H1 (cell line): ENCODE measurements around the gene SMC6. TPM values are rescaled to one million over a fixed set of nuclear protein-coding genes. Genes with fewer than 3 reads are reported as not detected.

Experiments
- CTCF ChIA-PET: fragments of 300-600 bp; sonication (Branson Sonifier 250); formaldehyde crosslinking; loops from one replicate; lab custom pipeline; 2021; ENCODE audit not compliant: partially characterized antibody; lab: Charles Lee
- POLR2A ChIA-PET: fragments of 300-600 bp; sonication (Branson Sonifier 250); formaldehyde crosslinking; loops from one replicate; lab custom pipeline; 2021; ENCODE audit warnings: inconsistent platforms; ENCODE audit not compliant: partially characterized antibody; lab: Charles Lee
- DNase-seq, 2 experiments: peaks; one replicate each; pipeline versions ENCODE4 v3.0.0 to v3.0.0-alpha.2; 2010 to 2022; ENCODE audit warnings: low spot score in 2 of 2, low read depth in 1 of 2, mixed read lengths in 1 of 2
- FAIRE-seq: peaks from 2 replicates; lab custom pipeline; 2011; peaks lifted over from hg19 to GRCh38; lab: Jason Lieb, UNC
- H2AFZ ChIP-seq: 2 replicates; pipeline ENCODE4 v1.8.1; 2012; ENCODE audit warnings: low read length, inconsistent platforms
- H2AK5ac ChIP-seq: 2 replicates; pipeline ENCODE4 v1.6.1; 2013; ENCODE audit warnings: low read depth, low read length
- H2BK120ac ChIP-seq: replicated peaks from 2 replicates; pipeline ENCODE3; 2013; ENCODE audit warnings: low read depth, low read length, inconsistent platforms
- H2BK12ac ChIP-seq: 2 replicates; pipeline ENCODE4 v1.6.1; 2013; ENCODE audit warnings: low read depth, low read length
- H2BK15ac ChIP-seq: 2 replicates; pipeline ENCODE4 v1.6.1; 2013; ENCODE audit warnings: low read length
- H2BK20ac ChIP-seq: 2 replicates; pipeline ENCODE4 v1.6.1; 2013; ENCODE audit warnings: low read length
- H2BK5ac ChIP-seq: 2 replicates; pipeline ENCODE4 v1.6.1; 2013; ENCODE audit warnings: low read depth, low read length
- H3K14ac ChIP-seq: 2 replicates; pipeline ENCODE4 v1.6.1; 2013; ENCODE audit warnings: inconsistent platforms; ENCODE audit not compliant: insufficient read length
- H3K18ac ChIP-seq: 2 replicates; pipeline ENCODE4 v1.6.1; 2013; ENCODE audit warnings: low read length; ENCODE audit errors: extremely low read depth
- H3K23ac ChIP-seq: 2 replicates; pipeline ENCODE4 v1.6.1; 2013; ENCODE audit warnings: inconsistent platforms; ENCODE audit not compliant: insufficient read length
- H3K23me2 ChIP-seq: 2 replicates; pipeline ENCODE4 v1.6.1; 2013; ENCODE audit warnings: low read depth, low read length
- H3K27ac ChIP-seq: 2 replicates; pipeline ENCODE4 v1.6.1; 2011; ENCODE audit warnings: low read depth, low read length, inconsistent platforms
- H3K27me3 ChIP-seq, 4 experiments: replicated peaks in 1 of 4; 1 replicate in 1 of 4; 2 replicates in 3 of 4; pipeline versions ENCODE4 v1.6.1 to v1.8.1; 2011 to 2013; ENCODE audit warnings: low read length in 3 of 4, mild to moderate bottlenecking in 3 of 4, inconsistent platforms in 2 of 4, mixed read lengths in 2 of 4, moderate library complexity in 1 of 4; ENCODE audit not compliant: control insufficient read depth in 3 of 4, insufficient read depth in 3 of 4; ENCODE audit errors: extremely low read depth in 1 of 4
- H3K36me3 ChIP-seq, 4 experiments: 2 replicates each; pipeline versions ENCODE4 v1.6.1 to v1.8.1; 2011 to 2013; ENCODE audit warnings: mild to moderate bottlenecking in 4 of 4, low read length in 3 of 4, moderate library complexity in 2 of 4, control low read depth in 1 of 4, inconsistent platforms in 1 of 4; ENCODE audit not compliant: insufficient read depth in 4 of 4, control insufficient read depth in 2 of 4
- H3K4ac ChIP-seq: replicated peaks from 2 replicates; pipeline ENCODE3; 2013; ENCODE audit warnings: low read length, low read depth, mixed read lengths, inconsistent platforms; ENCODE audit not compliant: insufficient read length
- H3K4me1 ChIP-seq, 4 experiments: replicated peaks in 1 of 4; 1 replicate in 1 of 4; 2 replicates in 3 of 4; pipeline versions ENCODE4 v1.6.1 to v1.8.1; 2011 to 2013; ENCODE audit warnings: low read length in 3 of 4, inconsistent platforms in 2 of 4, mixed read lengths in 1 of 4; ENCODE audit not compliant: insufficient read depth in 4 of 4, control insufficient read depth in 3 of 4
- H3K4me2 ChIP-seq, 2 experiments: 2 replicates each; pipeline versions ENCODE4 v1.6.1 to v1.8.1; 2011 to 2013; ENCODE audit warnings: low read depth in 2 of 2, low read length in 2 of 2, control low read depth in 1 of 2, inconsistent platforms in 1 of 2, mild to moderate bottlenecking in 1 of 2; ENCODE audit not compliant: insufficient read depth in 1 of 2
- H3K4me3 ChIP-seq, 4 experiments: fragments of 200-600, 300-600 bp in 1 of 4; sonication (generic), shearing (Covaris generic), sonication (Bioruptor Twin) in 1 of 4; 2 replicates each; pipeline versions ENCODE4 v1.5.1 to v1.8.1; 2011 to 2016; ENCODE audit warnings: low read length in 4 of 4, low read depth in 3 of 4, control low read depth in 2 of 4, inconsistent platforms in 2 of 4, mild to moderate bottlenecking in 2 of 4, mixed read lengths in 1 of 4, moderate library complexity in 1 of 4; ENCODE audit not compliant: insufficient read depth in 2 of 4; ENCODE audit errors: extremely low read depth in 1 of 4
- H3K56ac ChIP-seq: replicated peaks from 2 replicates; pipeline ENCODE3; 2013; ENCODE audit warnings: low read depth, mild to moderate bottlenecking, mixed read lengths, low read length, inconsistent platforms; ENCODE audit not compliant: insufficient read length
- H3K79me1 ChIP-seq: 2 replicates; pipeline ENCODE4 v1.6.1; 2013; ENCODE audit warnings: low read depth, low read length, control low read depth
- H3K79me2 ChIP-seq, 2 experiments: 2 replicates each; pipeline versions ENCODE4 v1.6.1 to v1.8.1; 2012 to 2013; ENCODE audit warnings: low read length in 2 of 2, mild to moderate bottlenecking in 2 of 2, inconsistent platforms in 1 of 2; ENCODE audit not compliant: insufficient read depth in 2 of 2, control insufficient read depth in 1 of 2
- H3K9ac ChIP-seq, 4 experiments: replicated peaks in 1 of 4; 1 replicate in 1 of 4; 2 replicates in 3 of 4; pipeline versions ENCODE4 v1.6.1 to v1.8.1; 2011 to 2013; ENCODE audit warnings: low read depth in 3 of 4, low read length in 3 of 4, control low read depth in 2 of 4, mild to moderate bottlenecking in 2 of 4, moderate library complexity in 2 of 4, inconsistent platforms in 1 of 4; ENCODE audit errors: extremely low read depth in 1 of 4
- H3K9me3 ChIP-seq, 2 experiments: 2 replicates each; pipeline versions ENCODE4 v1.6.1 to v1.8.1; 2012 to 2013; ENCODE audit warnings: mild to moderate bottlenecking in 2 of 2, moderate library complexity in 2 of 2, control low read depth in 1 of 2, inconsistent platforms in 1 of 2, low read depth in 1 of 2, low read length in 1 of 2, mixed read lengths in 1 of 2; ENCODE audit not compliant: insufficient read depth in 2 of 2
- H4K20me1 ChIP-seq, 2 experiments: replicated peaks in 1 of 2; 2 replicates each; pipeline versions ENCODE3 to v1.8.1; 2011 to 2013; ENCODE audit warnings: inconsistent platforms in 2 of 2, low read length in 2 of 2, mild to moderate bottlenecking in 1 of 2; ENCODE audit not compliant: insufficient read depth in 2 of 2, control insufficient read depth in 1 of 2
- H4K5ac ChIP-seq: 2 replicates; pipeline ENCODE4 v1.6.1; 2013; ENCODE audit warnings: low read length, low read depth, mixed read lengths, inconsistent platforms; ENCODE audit not compliant: insufficient read length
- H4K8ac ChIP-seq: 2 replicates; pipeline ENCODE4 v1.8.0; 2013; ENCODE audit warnings: mild to moderate bottlenecking, moderate library complexity, low read length, inconsistent platforms; ENCODE audit not compliant: insufficient read depth; ENCODE audit errors: extremely low read depth
- H4K91ac ChIP-seq: replicated peaks from 2 replicates; pipeline ENCODE3; 2013; ENCODE audit warnings: low read length, mixed read lengths, inconsistent platforms; ENCODE audit not compliant: insufficient read length
- SRF ChIP-seq: IDR thresholded peaks from 2 replicates; pipeline ENCODE4 v1.6.1; 2011; ENCODE audit warnings: mild to moderate bottlenecking, low read depth, low read length, moderate library complexity
- SUZ12 ChIP-seq: fragments of 200-600 bp; sonication (generic); IDR thresholded peaks from 2 replicates; pipeline ENCODE4 v1.6.1; 2012; ENCODE audit warnings: mild to moderate bottlenecking, inconsistent platforms, low read length, moderate library complexity, mixed read lengths
- WGBS, 2 experiments: shearing (Covaris generic) in 1 of 2; methylation state at CpG; one replicate each; pipeline versions ENCODE4 v1.1.6 to v1.1.7; 2013 to 2015; ENCODE audit warnings: low lambda C conversion rate in 2 of 2, mixed read lengths in 2 of 2, inconsistent platforms in 1 of 2, low coverage in 1 of 2, missing lambda C conversion rate in 1 of 2; ENCODE audit not compliant: insufficient replicate concordance in 2 of 2, insufficient coverage in 1 of 2, insufficient read length in 1 of 2; ENCODE audit errors: extremely low coverage in 1 of 2, missing lambda C conversion rate in 1 of 2; 5-methylcytosine and 5-hydroxymethylcytosine counted together
- polyA plus RNA-seq, 7 experiments: library from polyadenylated mRNA; depleted of rRNA in 3 of 7; stranded (reverse) in 5 of 7; unstranded in 2 of 7; fragments of >200 nt in 5 of 7; fragments of 200-250 nt in 2 of 7; gene quantifications; 1 replicate in 5 of 7; 2 replicates in 1 of 7; 4 replicates in 1 of 7; pipeline versions ENCODE4 v1.2.1 to v1.2.3, GENCODE V29; 2011 to 2013; ENCODE audit warnings: missing spikeins in 2 of 7, mixed read lengths in 2 of 7
- total RNA-seq: library from RNA; stranded (reverse); fragmentation: NEBNext Ultra II Directional; extraction: Animal tissue kit (Norgen Biotek cat#: 25700); gene quantifications from 2 replicates; pipeline ENCODE4 v1.2.1, GENCODE V29; 2021

The SMC6 gene
- total and polyA plus RNA-seq, 2 of the 8 experiments (the other 6 are each of a cell fraction or from before 2014, with no cell fraction given) = 9.7 to 49.5 TPM

DNA sequence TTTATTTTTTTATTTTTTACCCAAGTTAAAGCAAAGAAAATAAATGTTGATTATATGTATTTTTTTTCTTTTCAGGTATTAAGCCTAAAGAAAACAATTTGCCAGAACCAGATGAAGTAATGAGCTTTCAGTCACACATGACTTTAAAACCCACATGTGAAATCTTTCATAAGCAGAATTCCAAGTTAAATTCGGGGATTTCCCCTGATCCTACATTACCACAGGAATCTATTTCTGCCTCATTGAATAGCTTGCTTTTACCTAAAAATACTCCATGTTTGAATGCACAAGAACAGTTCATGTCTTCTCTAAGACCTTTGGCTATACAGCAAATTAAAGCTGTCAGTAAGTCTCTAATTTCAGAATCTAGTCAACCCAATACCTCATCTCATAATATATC lies 26.9 kb upstream of the SMC6 start:
- Histone ChIP-seq H3K18ac (no peak overlapping the region), H3K4ac (no peak overlapping the region), H3K23ac (no peak overlapping the region), H2BK120ac (no peak overlapping the region), H2AK5ac (no peak overlapping the region), H2BK20ac (no peak overlapping the region), H3K56ac (no peak overlapping the region), H2BK5ac (no peak overlapping the region), H2BK15ac (no peak overlapping the region), H4K8ac (no peak overlapping the region), H3K9me3 (no peaks in the 10 kb centered on the region), H3K4me3 (no peak overlapping the region), H3K23me2 (no peaks in the 10 kb centered on the region), H3K9ac (no peak overlapping the region), H3K4me1 (no peaks in the 10 kb centered on the region), H4K20me1 (no peaks in the 10 kb centered on the region), H3K4me2 (no peak overlapping the region), H4K91ac (no peak overlapping the region), H4K5ac (no peak overlapping the region), H3K36me3 (peaks cover 0 to 42% (median 10%) of the 10 kb centered on the region in 4 experiments; a peak in 5 of 8 replicates), H3K79me1 (no peaks in the 10 kb centered on the region), H3K14ac (no peak overlapping the region), H2BK12ac (no peak overlapping the region), H3K79me2 (no peaks in the 10 kb centered on the region), H3K27me3 (no peaks in the 10 kb centered on the region), H2AFZ (no peak overlapping the region), H3K27ac (no peak overlapping the region)
- 81% methylated on average over 1 of the region's 1 CpG; no CpG with 5 or more reads in 1 of the 2 experiments for WGBS, 2 experiments
- DNase-seq = no peak
- no peak for FAIRE-seq
- ChIA-PET CTCF (interaction anchor here (0.8 to 1.3 kb wide), 3 partner anchors 26 to 49 kb away, joined by 3 read pairs; partner anchors contain the start of gene GEN1), POLR2A (interaction anchor here (0.7 to 1.2 kb wide), 2 partner anchors 27 to 42 kb away, joined by 3 to 4 read pairs; partner anchors contain the start of genes GEN1 and SMC6)
- no peak for TF ChIP-seq SUZ12
- TF ChIP-seq SRF = no peak
